Measurements from ENCODE around the gene MAN1A1.

Gene MAN1A1

GRCh38 chr6:119172824-119173223 lies 176.7 kb downstream of the MAN1A1 start:
- no peak overlapping the region for H2AFZ ChIP-seq (ENCODE audit: low read length)
- H3F3A ChIP-seq (ENCODE audit: low read depth): no peaks in the 10 kb centered on the region
- H3K36me3 ChIP-seq (ENCODE audit: insufficient read depth, low read length): no peaks in the 10 kb centered on the region
- H3K9ac ChIP-seq (ENCODE audit: low read depth, low read length, poor library complexity, severe bottlenecking): no peak overlapping the region
- H3K9me2 ChIP-seq (replicated peaks; ENCODE audit: low read depth, low read length): no peaks in the 10 kb centered on the region
- H3K27me3 ChIP-seq (ENCODE audit: insufficient read depth, low read length, poor library complexity, severe bottlenecking): no peaks in the 10 kb centered on the region
- H4K20me1 ChIP-seq (ENCODE audit: insufficient read depth, low read length, poor library complexity, severe bottlenecking): no peaks in the 10 kb centered on the region
- H3K4me2 ChIP-seq (ENCODE audit: low read depth, low read length, poor library complexity, severe bottlenecking): no peak overlapping the region
- peaks cover 7% of the 10 kb centered on the region for H3K4me1 ChIP-seq (ENCODE audit: insufficient read depth, low read length, poor library complexity, severe bottlenecking)
- no peak for TF ChIP-seq CTCF (conservative IDR thresholded peaks at IDR 0.05; ENCODE audit: low read length)
- no peak for TF ChIP-seq EZH2phosphoT487 (IDR thresholded peaks at IDR 0.05; ENCODE audit: borderline replicate concordance)
- no peak overlapping the region for H3K4me3 ChIP-seq (ENCODE audit: low read length, poor library complexity, severe bottlenecking)
- H3K9me3 ChIP-seq (ENCODE audit: insufficient read depth, low read depth, low read length): no peaks in the 10 kb centered on the region
- H3K79me2 ChIP-seq (ENCODE audit: insufficient read depth, low read length): no peaks in the 10 kb centered on the region

- Histone ChIP-seq H2AFZ (ENCODE audit: low read length) (no peak overlapping the region), H3K79me2 (ENCODE audit: insufficient read depth, low read length) (no peaks in the 10 kb centered on the region), H3K36me3 (ENCODE audit: insufficient read depth, low read length) (no peaks in the 10 kb centered on the region), H3F3A (ENCODE audit: low read depth) (no peaks in the 10 kb centered on the region), H3K4me3 (ENCODE audit: low read length, poor library complexity, severe bottlenecking) (no peak overlapping the region), H3K27me3 (ENCODE audit: insufficient read depth, low read length, poor library complexity, severe bottlenecking) (no peaks in the 10 kb centered on the region), H3K4me2 (ENCODE audit: low read depth, low read length, poor library complexity, severe bottlenecking) (no peak overlapping the region), H3K9me3 (ENCODE audit: insufficient read depth, low read depth, low read length) (no peaks in the 10 kb centered on the region), H3K9me2 (replicated peaks; ENCODE audit: low read depth, low read length) (no peaks in the 10 kb centered on the region), H3K4me1 (ENCODE audit: insufficient read depth, low read length, poor library complexity, severe bottlenecking) (peaks cover 7% of the 10 kb centered on the region), H3K9ac (ENCODE audit: low read depth, low read length, poor library complexity, severe bottlenecking) (no peak overlapping the region), H4K20me1 (ENCODE audit: insufficient read depth, low read length, poor library complexity, severe bottlenecking) (no peaks in the 10 kb centered on the region)
- no peak for TF ChIP-seq CTCF (conservative IDR thresholded peaks at IDR 0.05; ENCODE audit: low read length)
- TF ChIP-seq EZH2phosphoT487 (IDR thresholded peaks at IDR 0.05; ENCODE audit: borderline replicate concordance): no peak
Observed at GRCh38 chr6:119171864-119172588, 177.5 kb downstream of the MAN1A1 start.

GRCh38 chr6:119171088-119171841 lies 178.3 kb downstream of the MAN1A1 start:
- Histone ChIP-seq H3K4me3 (ENCODE audit: low read length, poor library complexity, severe bottlenecking) (no peak overlapping the region), H2AFZ (ENCODE audit: low read length) (no peak overlapping the region), H3K36me3 (ENCODE audit: insufficient read depth, low read length) (no peaks in the 10 kb centered on the region), H3K4me2 (ENCODE audit: low read depth, low read length, poor library complexity, severe bottlenecking) (no peak overlapping the region), H3K9me3 (ENCODE audit: insufficient read depth, low read depth, low read length) (no peaks in the 10 kb centered on the region), H4K20me1 (ENCODE audit: insufficient read depth, low read length, poor library complexity, severe bottlenecking) (no peaks in the 10 kb centered on the region), H3K9ac (ENCODE audit: low read depth, low read length, poor library complexity, severe bottlenecking) (no peak overlapping the region), H3K79me2 (ENCODE audit: insufficient read depth, low read length) (no peaks in the 10 kb centered on the region), H3F3A (ENCODE audit: low read depth) (no peaks in the 10 kb centered on the region), H3K9me2 (replicated peaks; ENCODE audit: low read depth, low read length) (no peaks in the 10 kb centered on the region), H3K27me3 (ENCODE audit: insufficient read depth, low read length, poor library complexity, severe bottlenecking) (no peaks in the 10 kb centered on the region), H3K4me1 (ENCODE audit: insufficient read depth, low read length, poor library complexity, severe bottlenecking) (peaks cover 7% of the 10 kb centered on the region)
- TF ChIP-seq CTCF (conservative IDR thresholded peaks at IDR 0.05; ENCODE audit: low read length) (no peak), EZH2phosphoT487 (IDR thresholded peaks at IDR 0.05; ENCODE audit: borderline replicate concordance) (no peak)

All from Loucy (cell line).